Activated naive CD8-positive, alpha-beta T cell treated with anti-CD3 and anti-CD28 coated beads, Interleukin-2, amount 10 ng/mL, durations not matched to agents 7 days and 5 days (primary cell): Measurements from ENCODE around the gene GBX2. TPM values are rescaled to one million over a fixed set of nuclear protein-coding genes. Genes with fewer than 3 reads are reported as not detected.
"Not testable (repeated sequence)": the region's sequence is repeated elsewhere in the genome, so short reads cannot be mapped to it uniquely, and the experiment has no call there.

ENCODE experiments used
- ATAC-seq: fragments of 150-1000 bp; cut with Tn5 transposase; one replicate; pipeline ENCODE4 v1.10.0; 2021; ENCODE audit warnings: low read depth, moderate library complexity
- POLR2A ChIA-PET: fragments of 350-600 bp; sonication (Branson Sonifier 250); formaldehyde crosslinking; loops from one replicate; lab custom pipeline; 2021; ENCODE audit warnings: antibody characterized with exemption; lab: Charles Lee
- DNase-seq: peaks from one replicate; pipeline ENCODE4 v3.0.0; 2021
- H3K27ac Mint-ChIP-seq: one replicate; pipeline ENCODE4 v1.8.0; 2022; ENCODE audit warnings: mild to moderate bottlenecking, mixed read lengths
- H3K27me3 Mint-ChIP-seq: one replicate; pipeline ENCODE4 v1.8.0; 2022; ENCODE audit warnings: mild to moderate bottlenecking, moderate library complexity, mixed read lengths
- H3K36me3 Mint-ChIP-seq: one replicate; pipeline ENCODE4 v1.8.0; 2021; ENCODE audit warnings: mild to moderate bottlenecking, mixed read lengths
- H3K4me1 Mint-ChIP-seq: one replicate; pipeline ENCODE4 v1.8.0; 2021; ENCODE audit warnings: mixed read lengths
- H3K4me3 Mint-ChIP-seq: one replicate; pipeline ENCODE4 v1.8.0; 2022; ENCODE audit warnings: mild to moderate bottlenecking, moderate library complexity, mixed read lengths
- H3K9me3 Mint-ChIP-seq: one replicate; pipeline ENCODE4 v1.8.0; 2021; ENCODE audit warnings: mixed read lengths
- total RNA-seq, 2 experiments: library from RNA; stranded (reverse); gene quantifications; one replicate each; pipeline ENCODE4 v1.2.3, GENCODE V29; 2021

The GBX2 gene
- total RNA-seq, 2 experiments from 2014 or later, result not detected

- POLR2A ChIA-PET, result no interaction called here
- peaks cover 2% of the 10 kb centered on the region for H3K4me1 Mint-ChIP-seq
- H3K4me3 Mint-ChIP-seq, result no peak overlapping the region
- DNase-seq (no peak), ATAC-seq (no peak)
- H3K27ac Mint-ChIP-seq, result no peak overlapping the region
- peaks cover 2% of the 10 kb centered on the region for H3K9me3 Mint-ChIP-seq
- no peaks in the 10 kb centered on the region for H3K36me3 Mint-ChIP-seq
- H3K27me3 Mint-ChIP-seq, result peaks cover 62% of the 10 kb centered on the region
Measured at GRCh38 chr2:236161531-236161930, 6.7 kb downstream of the GBX2 start.

- no peak for DNase-seq
- Mint-ChIP-seq H3K4me1 (no peaks in the 10 kb centered on the region), H3K4me3 (no peak overlapping the region), H3K36me3 (no peaks in the 10 kb centered on the region), H3K27ac (no peak overlapping the region), H3K9me3 (no peaks in the 10 kb centered on the region), H3K27me3 (peaks cover 57% of the 10 kb centered on the region)
- ATAC-seq, result no peak
- POLR2A ChIA-PET, result no interaction called here
Measured at GRCh38 chr2:236161082-236161462, 7.1 kb downstream of the GBX2 start.

- Mint-ChIP-seq H3K27me3 (peaks cover 52% of the 10 kb centered on the region), H3K4me3 (no peak overlapping the region), H3K36me3 (no peaks in the 10 kb centered on the region), H3K4me1 (no peaks in the 10 kb centered on the region), H3K9me3 (no peaks in the 10 kb centered on the region), H3K27ac (no peak overlapping the region)
- POLR2A ChIA-PET, result no interaction called here
- DNase-seq (no peak), ATAC-seq (no peak)
Measured at GRCh38 chr2:236160366-236161081, 7.7 kb downstream of the GBX2 start.

DNA sequence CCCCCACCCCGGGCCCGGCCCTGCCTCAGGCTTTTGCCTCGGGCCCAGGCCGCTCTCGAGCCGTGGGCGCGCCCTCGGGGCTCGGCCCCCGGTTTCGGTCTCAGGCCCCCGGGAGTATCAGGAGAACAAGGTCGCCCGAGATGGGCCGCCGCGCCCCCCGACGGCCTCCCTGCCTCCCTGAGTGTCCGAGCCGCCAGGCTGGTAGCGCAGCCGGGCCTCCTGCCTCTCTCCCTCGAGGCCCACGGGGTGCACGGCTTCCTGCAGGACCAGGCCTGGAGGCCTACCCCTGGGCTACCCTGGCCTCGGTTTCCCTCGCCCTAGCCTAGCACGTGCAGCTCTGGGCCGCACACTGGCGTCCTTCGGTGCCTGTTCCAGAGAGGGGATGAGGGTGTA lies 8.4 kb downstream of the GBX2 start:
- H3K9me3 Mint-ChIP-seq, result no peaks in the 10 kb centered on the region
- no peak for DNase-seq
- H3K4me1 Mint-ChIP-seq, result no peaks in the 10 kb centered on the region
- H3K36me3 Mint-ChIP-seq, result no peaks in the 10 kb centered on the region
- ATAC-seq, result no peak
- POLR2A ChIA-PET, result no interaction called here
- H3K27ac Mint-ChIP-seq, result no peak overlapping the region
- H3K4me3 Mint-ChIP-seq, result no peak overlapping the region
- peaks cover 44% of the 10 kb centered on the region for H3K27me3 Mint-ChIP-seq

- Mint-ChIP-seq H3K9me3 (peaks cover 1% of the 10 kb centered on the region), H3K4me3 (no peak overlapping the region), H3K36me3 (no peaks in the 10 kb centered on the region), H3K27ac (no peak overlapping the region), H3K4me1 (no peaks in the 10 kb centered on the region), H3K27me3 (peaks cover 43% of the 10 kb centered on the region)
- DNase-seq (no peak), ATAC-seq (no peak)
- POLR2A ChIA-PET, result interaction anchor here (0.7 kb wide), 1 partner anchor 1416 kb away, joined by 3 read pairs; no protein-coding TSS in a partner anchor
Measured at GRCh38 chr2:236158969-236159777, 9.0 kb downstream of the GBX2 start.

DNA sequence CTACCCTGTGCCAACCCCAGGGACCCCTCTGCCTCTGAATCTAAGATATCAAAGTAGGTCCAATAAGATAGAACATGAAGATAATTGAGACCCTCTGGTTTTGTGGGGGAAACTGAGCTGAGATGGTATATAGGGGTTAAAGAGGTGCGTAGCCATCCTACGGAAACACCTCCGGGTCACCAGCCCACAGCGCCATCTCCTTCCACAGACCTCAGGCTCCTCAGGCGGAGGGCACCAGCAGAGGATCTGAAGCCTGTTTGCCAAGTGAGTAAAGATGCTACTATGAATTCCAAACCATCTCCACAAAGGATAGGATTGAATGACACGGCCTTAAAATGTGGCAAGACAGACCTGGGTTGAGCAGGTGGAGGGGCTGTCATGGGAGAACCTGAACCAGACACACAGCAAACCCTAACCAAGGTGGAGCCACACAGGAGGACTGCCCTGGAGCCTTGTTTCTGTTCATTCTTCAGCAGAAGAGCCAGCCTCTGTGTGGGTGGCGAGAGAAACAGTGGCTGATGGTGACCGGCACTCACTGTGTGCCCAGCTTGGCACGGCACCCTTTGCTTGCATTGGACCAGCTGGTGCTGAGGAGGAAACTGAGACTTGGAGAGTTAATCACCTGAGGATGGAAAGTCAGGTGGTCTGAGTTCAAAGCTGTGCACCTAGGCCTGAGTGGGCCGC lies 10.2 kb downstream of the GBX2 start:
- Mint-ChIP-seq H3K4me3 (no peak overlapping the region), H3K27me3 (peaks cover 42% of the 10 kb centered on the region), H3K4me1 (no peaks in the 10 kb centered on the region), H3K9me3 (peaks cover 1% of the 10 kb centered on the region), H3K27ac (no peak overlapping the region), H3K36me3 (no peaks in the 10 kb centered on the region)
- POLR2A ChIA-PET, result no interaction called here
- ATAC-seq, result no peak
- no peak for DNase-seq

DNA sequence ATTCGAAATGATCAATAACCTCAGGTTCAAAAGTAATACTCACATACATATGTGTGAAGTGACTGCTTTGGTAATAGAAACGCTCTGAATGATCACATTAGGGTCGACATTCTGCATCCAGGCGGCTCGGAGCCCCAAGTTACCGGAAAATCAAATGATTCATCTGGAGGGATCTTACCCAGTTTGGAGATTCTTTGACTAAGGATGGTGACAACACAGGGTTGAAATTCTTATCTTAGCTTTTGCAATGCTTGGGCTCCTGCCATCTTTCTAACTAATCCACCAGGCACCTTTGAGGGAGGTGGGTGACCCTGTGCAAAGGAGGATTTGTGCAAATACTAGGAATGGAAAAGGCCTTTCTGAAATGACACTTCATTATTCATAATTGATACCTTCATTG lies 10.8 kb downstream of the GBX2 start:
- H3K27ac Mint-ChIP-seq, result no peak overlapping the region
- peaks cover 38% of the 10 kb centered on the region for H3K27me3 Mint-ChIP-seq
- POLR2A ChIA-PET, result no interaction called here
- no peak for DNase-seq
- no peak for ATAC-seq
- peaks cover 1% of the 10 kb centered on the region for H3K9me3 Mint-ChIP-seq
- H3K4me3 Mint-ChIP-seq, result no peak overlapping the region
- no peaks in the 10 kb centered on the region for H3K4me1 Mint-ChIP-seq
- no peaks in the 10 kb centered on the region for H3K36me3 Mint-ChIP-seq

DNA sequence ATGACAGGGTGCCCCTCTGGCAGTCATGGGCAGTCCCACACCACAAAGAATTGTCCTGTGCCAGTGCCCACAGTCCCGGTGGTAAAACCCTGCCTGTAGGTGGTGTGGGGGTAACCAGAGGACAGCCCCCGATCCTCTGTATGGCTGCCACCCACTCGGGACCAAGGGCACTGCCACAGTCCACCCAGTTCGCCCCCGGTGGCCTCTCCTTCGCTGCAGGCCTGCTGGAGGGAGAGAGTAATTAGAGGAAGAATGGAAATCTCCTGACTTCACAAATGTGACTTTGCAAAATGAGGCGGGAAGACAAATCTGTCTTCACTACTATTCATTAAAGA lies 11.4 kb downstream of the GBX2 start:
- POLR2A ChIA-PET, result no interaction called here
- no peaks in the 10 kb centered on the region for H3K36me3 Mint-ChIP-seq
- H3K9me3 Mint-ChIP-seq, result peaks cover 3% of the 10 kb centered on the region
- H3K27me3 Mint-ChIP-seq, result peaks cover 33% of the 10 kb centered on the region
- no peak overlapping the region for H3K4me3 Mint-ChIP-seq
- H3K4me1 Mint-ChIP-seq, result no peaks in the 10 kb centered on the region
- ATAC-seq, result no peak
- DNase-seq, result no peak
- no peak overlapping the region for H3K27ac Mint-ChIP-seq

DNA sequence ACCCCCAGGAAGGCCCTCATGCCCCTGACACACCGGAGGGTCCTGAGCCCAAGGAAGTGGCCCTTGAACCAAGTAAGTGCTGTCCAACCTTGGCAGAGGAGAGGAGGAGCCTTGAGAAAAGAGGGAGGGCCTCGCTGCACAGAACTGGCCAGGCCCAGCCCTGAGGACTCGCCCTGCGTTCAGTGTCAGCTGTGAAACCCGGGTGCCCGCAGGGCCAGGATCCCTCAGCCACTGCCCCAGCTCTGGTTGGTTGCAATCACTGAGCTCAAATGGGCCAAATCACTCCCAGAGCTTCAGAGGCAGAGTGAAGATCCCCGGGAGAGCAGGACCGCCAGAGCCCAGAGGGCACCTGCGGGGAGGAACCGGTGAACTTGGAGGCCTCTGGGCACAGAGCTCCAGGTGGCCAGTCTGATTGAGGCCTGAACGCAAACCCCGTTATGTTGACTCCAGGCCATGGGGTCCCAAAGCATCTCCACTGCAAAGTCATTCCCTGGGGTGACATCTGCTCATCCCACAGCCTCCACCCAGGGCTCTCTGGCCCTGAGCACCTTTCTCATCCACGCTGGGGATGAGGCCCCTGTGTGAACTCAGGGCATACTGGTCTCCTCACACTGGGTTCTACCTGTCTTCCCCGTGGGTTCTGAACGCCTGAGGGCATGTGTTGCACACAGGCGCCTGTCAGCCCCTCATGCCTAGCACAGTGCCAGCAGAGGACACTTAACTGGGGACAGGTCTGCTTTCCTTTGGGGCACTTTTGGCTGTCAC lies 11.9 kb downstream of the GBX2 start:
- H3K27me3 Mint-ChIP-seq, result peaks cover 28% of the 10 kb centered on the region
- no peaks in the 10 kb centered on the region for H3K4me1 Mint-ChIP-seq
- ATAC-seq (no peak), DNase-seq (no peak)
- no peak overlapping the region for H3K27ac Mint-ChIP-seq
- POLR2A ChIA-PET, result no interaction called here
- no peak overlapping the region for H3K4me3 Mint-ChIP-seq
- H3K9me3 Mint-ChIP-seq, result peaks cover 3% of the 10 kb centered on the region
- H3K36me3 Mint-ChIP-seq, result no peaks in the 10 kb centered on the region

DNA sequence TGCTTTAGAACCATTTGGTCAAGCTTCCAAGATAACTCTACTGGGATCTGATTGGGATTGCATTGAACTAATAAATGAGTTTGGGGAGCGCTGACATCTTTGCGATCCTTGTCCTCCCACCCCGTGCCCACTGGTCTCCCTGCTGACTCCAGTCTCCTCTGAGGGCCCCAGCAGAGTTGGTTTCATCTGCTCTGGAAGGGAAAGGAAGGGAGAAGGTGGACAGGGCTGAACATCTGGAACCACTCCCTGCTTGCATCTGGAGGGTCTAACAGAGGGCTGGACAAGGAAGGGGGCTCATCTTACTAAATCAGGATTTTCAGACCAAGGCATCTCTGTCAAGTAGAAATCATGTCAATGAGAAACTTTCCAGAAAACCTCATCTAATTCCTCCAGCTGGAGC lies 12.8 kb downstream of the GBX2 start:
- no peak overlapping the region for H3K27ac Mint-ChIP-seq

GRCh38 chr2:236146436-236146835 lies 21.8 kb downstream of the GBX2 start:
- Mint-ChIP-seq H3K36me3 (no peaks in the 10 kb centered on the region), H3K4me1 (no peaks in the 10 kb centered on the region), H3K27ac (no peak overlapping the region), H3K4me3 (no peak overlapping the region), H3K9me3 (peaks cover 3% of the 10 kb centered on the region), H3K27me3 (peaks cover 4% of the 10 kb centered on the region)
- DNase-seq (no peak), ATAC-seq (no peak)
- POLR2A ChIA-PET, result no interaction called here

More for the DNA sequence above, 12.8 kb downstream of the GBX2 start:
- Mint-ChIP-seq H3K4me1 (no peaks in the 10 kb centered on the region), H3K9me3 (peaks cover 3% of the 10 kb centered on the region), H3K4me3 (no peak overlapping the region), H3K36me3 (no peaks in the 10 kb centered on the region), H3K27me3 (peaks cover 22% of the 10 kb centered on the region)
- DNase-seq, result no peak
- ATAC-seq, result no peak
- POLR2A ChIA-PET, result no interaction called here

DNA sequence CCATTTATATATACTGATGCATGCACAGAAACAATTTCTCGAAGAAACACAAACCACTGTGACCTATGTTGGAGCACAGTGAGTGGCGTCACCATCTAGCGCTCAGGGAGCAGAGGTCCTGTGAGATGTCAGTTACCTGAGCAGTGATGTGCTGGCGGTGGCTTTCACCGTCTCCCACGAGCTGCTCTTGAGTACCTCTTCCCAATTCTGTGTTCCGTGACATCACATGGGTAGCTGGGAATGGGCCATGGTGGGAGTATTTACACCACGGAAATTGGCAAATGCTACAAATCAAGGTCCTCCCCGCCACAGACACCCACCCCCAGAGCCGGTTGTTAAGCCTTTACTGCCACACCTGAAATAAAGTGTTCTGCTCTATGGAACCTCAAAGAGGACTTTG lies 24.4 kb downstream of the GBX2 start:
- Mint-ChIP-seq H3K36me3 (no peaks in the 10 kb centered on the region), H3K27ac (no peak overlapping the region), H3K4me1 (no peaks in the 10 kb centered on the region), H3K9me3 (no peaks in the 10 kb centered on the region), H3K27me3 (peaks cover 4% of the 10 kb centered on the region), H3K4me3 (no peak overlapping the region)
- ATAC-seq (no peak), DNase-seq (no peak)
- POLR2A ChIA-PET, result no interaction called here

GRCh38 chr2:236141616-236142015 lies 26.6 kb downstream of the GBX2 start:
- H3K27ac Mint-ChIP-seq, H3K36me3 Mint-ChIP-seq, POLR2A ChIA-PET, H3K9me3 Mint-ChIP-seq, DNase-seq, H3K4me1 Mint-ChIP-seq, H3K4me3 Mint-ChIP-seq, H3K27me3 Mint-ChIP-seq, ATAC-seq: not testable (repeated sequence)
